Keratinocyte (primary cell): ENCODE measurements around the gene BRPF1.

Source experiments
- CTCF ChIP-seq, 3 experiments: IDR thresholded peaks in 1 of 3; conservative IDR thresholded peaks in 1 of 3; optimal IDR thresholded peaks in 1 of 3; 2 replicates in 2 of 3; 3 replicates in 1 of 3; pipeline versions ENCODE3 to v1.5.1; 2011; ENCODE audit warnings: low read length in 3 of 3, mild to moderate bottlenecking in 3 of 3, moderate library complexity in 2 of 3, control low read depth in 1 of 3, inconsistent platforms in 1 of 3; ENCODE audit not compliant: insufficient read depth in 2 of 3; ENCODE audit errors: extremely low read depth in 1 of 3
- EZH2 ChIP-seq: IDR thresholded peaks from one replicate; pipeline ENCODE4 v1.6.1; 2012; ENCODE audit warnings: inconsistent platforms, mild to moderate bottlenecking, low read length, moderate library complexity

GRCh38 chr3:9769426-9770275 lies 38.1 kb downstream of the BRPF1 start, which contains the start of gene CAMK1:
- TF ChIP-seq CTCF (optimal IDR thresholded peaks at IDR 0.05 in 1 of 3, IDR thresholded peaks at IDR 0.05 in 1 of 3, conservative IDR thresholded peaks at IDR 0.05 in 1 of 3; ENCODE audit: extremely low read depth in 1 of 3, insufficient read depth in 2 of 3, low read length in 3 of 3) = no peak
- TF ChIP-seq EZH2 = no peak
